Measurements from ENCODE around the gene RNF141.

The RNF141 gene

GRCh38 chr11:10499874-10500601, 40.9 kb downstream of the RNF141 start (continued):
- TF ChIP-seq ZNF214 (tag by site-specific recombination; IDR thresholded peaks at IDR 0.05; ENCODE audit: borderline replicate concordance): no peak
- no peak for TF ChIP-seq ZBTB11 (tag by site-specific recombination; conservative IDR thresholded peaks at IDR 0.05; ENCODE audit: low read depth)
- TF ChIP-seq ZNF112 (tag by site-specific recombination; IDR thresholded peaks at IDR 0.05): no peak
- TF ChIP-seq ZBTB7A (tag by site-specific recombination; IDR thresholded peaks at IDR 0.05; ENCODE audit: low read depth): no peak
- no peak for TF ChIP-seq ZNF37A (tag by site-specific recombination; IDR thresholded peaks at IDR 0.05)
- no peak for TF ChIP-seq HIC1 (tag by site-specific recombination; IDR thresholded peaks at IDR 0.05)
- no peak for TF ChIP-seq ZNF248 (tag by site-specific recombination; IDR thresholded peaks at IDR 0.05)
- no peak for TF ChIP-seq ZBTB20 (tag by site-specific recombination; IDR thresholded peaks at IDR 0.05)
- TF ChIP-seq ZNF513 (tag by site-specific recombination; IDR thresholded peaks at IDR 0.05): no peak
- TF ChIP-seq ZBTB6 (tag by site-specific recombination; IDR thresholded peaks at IDR 0.05): no peak
- TF ChIP-seq ZNF354C (tag by site-specific recombination; IDR thresholded peaks at IDR 0.05; ENCODE audit: borderline replicate concordance, low read depth): no peak
- TF ChIP-seq FEZF1 (tag by site-specific recombination; IDR thresholded peaks at IDR 0.05): no peak

GRCh38 chr11:10499452-10499851, 41.5 kb downstream of the RNF141 start:
- H3K4me3 ChIP-seq (ENCODE audit: low read depth, low read length): no peak overlapping the region
- POLR2A ChIA-PET: no interaction called here
- peaks cover 0 to 10% of the 10 kb centered on the region in 2 experiments; a peak in 1 of 3 replicates for H3K36me3 ChIP-seq (ENCODE audit: control insufficient read depth in 2 of 2, insufficient read depth in 1 of 2, low read length in 2 of 2)
- CTCF ChIA-PET: no interaction called here
- no peaks in the 10 kb centered on the region for H3K9me3 ChIP-seq (ENCODE audit: control insufficient read depth, insufficient read depth, low read depth, low read length)
- TF ChIP-seq SCRT1 (tag by site-specific recombination; IDR thresholded peaks at IDR 0.05; ENCODE audit: borderline replicate concordance) (no peak), ZNF626 (tag by site-specific recombination; IDR thresholded peaks at IDR 0.05) (no peak), ZNF362 (tag by site-specific recombination; IDR thresholded peaks at IDR 0.05) (no peak), ZNF114 (tag by site-specific recombination; IDR thresholded peaks at IDR 0.05) (no peak), ZNF280D (tag by site-specific recombination; IDR thresholded peaks at IDR 0.05) (no peak), FEZF1 (tag by site-specific recombination; IDR thresholded peaks at IDR 0.05) (no peak), ZNF600 (tag by site-specific recombination; IDR thresholded peaks at IDR 0.05) (no peak), ZIC2 (tag by site-specific recombination; IDR thresholded peaks at IDR 0.05) (no peak), WT1 (tag by site-specific recombination; IDR thresholded peaks at IDR 0.05) (no peak), RBAK (tag by site-specific recombination; IDR thresholded peaks at IDR 0.05) (no peak), GLI2 (tag by site-specific recombination; IDR thresholded peaks at IDR 0.05; ENCODE audit: borderline replicate concordance, low read depth) (no peak)
- H3K4me1 ChIP-seq (ENCODE audit: control insufficient read depth, insufficient read depth, low read length): no peaks in the 10 kb centered on the region
- no peak overlapping the region for H3K27ac ChIP-seq (ENCODE audit: extremely low read depth, low read depth, low read length)
